GM19397 (cell line): ENCODE measurements around the gene NDFIP2.
A peak's percentile ranks its signal among the peaks of the same experiment; 100 is the strongest.

Experiments
- ATAC-seq: cut with Tn5 transposase; IDR thresholded peaks from one replicate; pipeline ENCODE4 v1.9.1; 2021; ENCODE audit warnings: mild to moderate bottlenecking, moderate library complexity; ENCODE audit not compliant: unreplicated experiment

Gene NDFIP2

GRCh38 chr13:79480954-79481684 is at the start of gene NDFIP2:
Gene NDFIP2, plus strand, starts transcription at chr13:79481155. Its CDS starts 49 bp downstream, at chr13:79481204.
- ATAC-seq: peak; percentile 92

- no peak for ATAC-seq
These were observed 48.9 kb upstream of the NDFIP2 start for GRCh38 chr13:79432086-79432485.

GRCh38 chr13:79432992-79433391 is 48.0 kb upstream of the NDFIP2 start:
- no peak for ATAC-seq

GRCh38 chr13:79434556-79434955 is 46.4 kb upstream of the NDFIP2 start:
- no peak for ATAC-seq

GRCh38 chr13:79435561-79435990 is 45.4 kb upstream of the NDFIP2 start:
- no peak for ATAC-seq

GRCh38 chr13:79439275-79439674 is 41.7 kb upstream of the NDFIP2 start:
- ATAC-seq: no peak

GRCh38 chr13:79440958-79441528 is 39.9 kb upstream of the NDFIP2 start:
- no peak for ATAC-seq

- no peak for ATAC-seq
These were observed 38.7 kb upstream of the NDFIP2 start for GRCh38 chr13:79442221-79442620.

- no peak for ATAC-seq
These were observed 38.2 kb upstream of the NDFIP2 start for GRCh38 chr13:79442706-79443105.

GRCh38 chr13:79445968-79446645 is 34.8 kb upstream of the NDFIP2 start:
- ATAC-seq: no peak

- no peak for ATAC-seq
These were observed 33.8 kb upstream of the NDFIP2 start for GRCh38 chr13:79447141-79447540.

- ATAC-seq: no peak
These were observed 33.2 kb upstream of the NDFIP2 start for GRCh38 chr13:79447741-79448140.

GRCh38 chr13:79448413-79448812 is 32.5 kb upstream of the NDFIP2 start:
- no peak for ATAC-seq

GRCh38 chr13:79450110-79450509 is 30.8 kb upstream of the NDFIP2 start:
- ATAC-seq: no peak

GRCh38 chr13:79451500-79451962 is 29.4 kb upstream of the NDFIP2 start:
- peak; percentile 100 for ATAC-seq

GRCh38 chr13:79452239-79452913 is 28.6 kb upstream of the NDFIP2 start:
- ATAC-seq: no peak

GRCh38 chr13:79455331-79455730 is 25.6 kb upstream of the NDFIP2 start:
- no peak for ATAC-seq

- ATAC-seq: no peak
These were observed 24.9 kb upstream of the NDFIP2 start for GRCh38 chr13:79456051-79456450.

- no peak for ATAC-seq
These were observed 24.1 kb upstream of the NDFIP2 start for GRCh38 chr13:79456656-79457365.

GRCh38 chr13:79457390-79457789 is 23.6 kb upstream of the NDFIP2 start:
- no peak for ATAC-seq

GRCh38 chr13:79457948-79458347 is 23.0 kb upstream of the NDFIP2 start:
- no peak for ATAC-seq
